ENCODE measurements around the gene C12orf57. TPM values are rescaled to one million over a fixed set of nuclear protein-coding genes. Genes with fewer than 3 reads are reported as not detected.

The C12orf57 gene
- total and polyA plus RNA-seq, 2 of the 13 experiments (the other 11 are each of a cell fraction or from before 2014, with no cell fraction given), result 84.0 to 287 TPM

DNA sequence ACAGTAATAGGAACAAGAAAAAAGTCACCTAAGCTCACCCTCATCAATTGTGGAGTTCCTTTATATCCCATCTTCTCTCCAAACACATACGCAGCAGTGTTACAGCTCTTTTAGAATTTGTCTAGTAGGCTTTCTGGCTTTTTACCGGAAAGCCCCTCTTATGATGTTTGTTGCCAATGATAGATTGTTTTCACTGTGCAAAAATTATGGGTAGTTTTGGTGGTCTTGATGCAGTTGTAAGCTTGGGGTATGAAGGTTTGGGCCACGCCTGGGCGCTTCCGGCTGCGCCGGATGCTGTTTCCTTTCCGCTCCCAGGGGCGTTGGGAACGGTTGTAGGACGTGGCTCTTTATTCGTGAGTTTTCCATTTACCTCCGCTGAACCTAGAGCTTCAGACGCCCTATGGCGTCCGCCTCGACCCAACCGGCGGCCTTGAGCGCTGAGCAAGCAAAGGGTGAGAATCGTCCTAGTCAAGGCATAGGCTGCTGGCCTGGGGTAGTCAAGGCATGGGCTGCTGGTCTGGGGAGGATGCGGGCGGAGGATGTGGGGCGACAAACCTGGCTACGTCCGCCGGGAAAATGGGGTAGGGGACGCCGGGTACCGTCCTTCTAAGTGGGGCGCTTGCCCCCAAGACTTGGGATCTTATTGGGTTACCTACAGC, at the start of gene C12orf57, which contains the start of gene RNU7-1 (continued):
- TF ChIP-seq, protein P1, sequence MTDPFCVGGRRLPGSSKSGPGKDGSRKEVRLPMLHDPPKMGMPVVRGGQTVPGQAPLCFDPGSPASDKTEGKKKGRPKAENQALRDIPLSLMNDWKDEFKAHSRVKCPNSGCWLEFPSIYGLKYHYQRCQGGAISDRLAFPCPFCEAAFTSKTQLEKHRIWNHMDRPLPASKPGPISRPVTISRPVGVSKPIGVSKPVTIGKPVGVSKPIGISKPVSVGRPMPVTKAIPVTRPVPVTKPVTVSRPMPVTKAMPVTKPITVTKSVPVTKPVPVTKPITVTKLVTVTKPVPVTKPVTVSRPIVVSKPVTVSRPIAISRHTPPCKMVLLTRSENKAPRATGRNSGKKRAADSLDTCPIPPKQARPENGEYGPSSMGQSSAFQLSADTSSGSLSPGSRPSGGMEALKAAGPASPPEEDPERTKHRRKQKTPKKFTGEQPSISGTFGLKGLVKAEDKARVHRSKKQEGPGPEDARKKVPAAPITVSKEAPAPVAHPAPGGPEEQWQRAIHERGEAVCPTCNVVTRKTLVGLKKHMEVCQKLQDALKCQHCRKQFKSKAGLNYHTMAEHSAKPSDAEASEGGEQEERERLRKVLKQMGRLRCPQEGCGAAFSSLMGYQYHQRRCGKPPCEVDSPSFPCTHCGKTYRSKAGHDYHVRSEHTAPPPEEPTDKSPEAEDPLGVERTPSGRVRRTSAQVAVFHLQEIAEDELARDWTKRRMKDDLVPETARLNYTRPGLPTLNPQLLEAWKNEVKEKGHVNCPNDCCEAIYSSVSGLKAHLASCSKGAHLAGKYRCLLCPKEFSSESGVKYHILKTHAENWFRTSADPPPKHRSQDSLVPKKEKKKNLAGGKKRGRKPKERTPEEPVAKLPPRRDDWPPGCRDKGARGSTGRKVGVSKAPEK (CRISPR knock-in tag; IDR thresholded peaks at IDR 0.05; ENCODE audit: borderline replicate concordance), result no peak
- TF ChIP-seq ZFP36 (IDR thresholded peaks at IDR 0.05; ENCODE audit: borderline replicate concordance, low read depth, low read length, partially characterized antibody) (no peak), HNRNPLL (IDR thresholded peaks at IDR 0.05; ENCODE audit: low read depth, low read length, poor library complexity, severe bottlenecking) (no peak), TBX3 (IDR thresholded peaks at IDR 0.05; ENCODE audit: borderline replicate concordance) (no peak), ZNF331 (CRISPR knock-in tag; IDR thresholded peaks at IDR 0.05) (peak; percentile 85), ZNF205 (CRISPR knock-in tag; IDR thresholded peaks at IDR 0.05) (peak; percentile 84), NFIC (IDR thresholded peaks at IDR 0.05; ENCODE audit: low read length) (peak; percentile 95), SMARCE1 (IDR thresholded peaks at IDR 0.05; ENCODE audit: borderline replicate concordance) (no peak), MYNN (CRISPR knock-in tag; IDR thresholded peaks at IDR 0.05; ENCODE audit: low read depth) (no peak; the same call in 1 of the 2 replicates), PHF5A (CRISPR knock-in tag; IDR thresholded peaks at IDR 0.05; ENCODE audit: low read depth, unreplicated experiment) (peak; percentile 93), NR1H2 (CRISPR knock-in tag; IDR thresholded peaks at IDR 0.05; ENCODE audit: borderline replicate concordance, low read depth) (no peak), ZNF569 (CRISPR knock-in tag; IDR thresholded peaks at IDR 0.05; ENCODE audit: borderline replicate concordance) (no peak; the same call in 1 of the 2 replicates), PHB2 (IDR thresholded peaks at IDR 0.05; ENCODE audit: partially characterized antibody) (no peak)
- TF ChIP-seq, protein P2, sequence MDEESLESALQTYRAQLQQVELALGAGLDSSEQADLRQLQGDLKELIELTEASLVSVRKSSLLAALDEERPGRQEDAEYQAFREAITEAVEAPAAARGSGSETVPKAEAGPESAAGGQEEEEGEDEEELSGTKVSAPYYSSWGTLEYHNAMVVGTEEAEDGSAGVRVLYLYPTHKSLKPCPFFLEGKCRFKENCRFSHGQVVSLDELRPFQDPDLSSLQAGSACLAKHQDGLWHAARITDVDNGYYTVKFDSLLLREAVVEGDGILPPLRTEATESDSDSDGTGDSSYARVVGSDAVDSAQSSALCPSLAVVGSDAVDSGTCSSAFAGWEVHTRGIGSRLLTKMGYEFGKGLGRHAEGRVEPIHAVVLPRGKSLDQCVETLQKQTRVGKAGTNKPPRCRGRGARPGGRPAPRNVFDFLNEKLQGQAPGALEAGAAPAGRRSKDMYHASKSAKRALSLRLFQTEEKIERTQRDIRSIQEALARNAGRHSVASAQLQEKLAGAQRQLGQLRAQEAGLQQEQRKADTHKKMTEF (CRISPR knock-in tag; IDR thresholded peaks at IDR 0.05), result peak; percentile 92
- TF ChIP-seq, protein P3, sequence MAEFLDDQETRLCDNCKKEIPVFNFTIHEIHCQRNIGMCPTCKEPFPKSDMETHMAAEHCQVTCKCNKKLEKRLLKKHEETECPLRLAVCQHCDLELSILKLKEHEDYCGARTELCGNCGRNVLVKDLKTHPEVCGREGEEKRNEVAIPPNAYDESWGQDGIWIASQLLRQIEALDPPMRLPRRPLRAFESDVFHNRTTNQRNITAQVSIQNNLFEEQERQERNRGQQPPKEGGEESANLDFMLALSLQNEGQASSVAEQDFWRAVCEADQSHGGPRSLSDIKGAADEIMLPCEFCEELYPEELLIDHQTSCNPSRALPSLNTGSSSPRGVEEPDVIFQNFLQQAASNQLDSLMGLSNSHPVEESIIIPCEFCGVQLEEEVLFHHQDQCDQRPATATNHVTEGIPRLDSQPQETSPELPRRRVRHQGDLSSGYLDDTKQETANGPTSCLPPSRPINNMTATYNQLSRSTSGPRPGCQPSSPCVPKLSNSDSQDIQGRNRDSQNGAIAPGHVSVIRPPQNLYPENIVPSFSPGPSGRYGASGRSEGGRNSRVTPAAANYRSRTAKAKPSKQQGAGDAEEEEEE (CRISPR knock-in tag; IDR thresholded peaks at IDR 0.05; ENCODE audit: borderline replicate concordance), result no peak
- TF ChIP-seq, protein P4, sequence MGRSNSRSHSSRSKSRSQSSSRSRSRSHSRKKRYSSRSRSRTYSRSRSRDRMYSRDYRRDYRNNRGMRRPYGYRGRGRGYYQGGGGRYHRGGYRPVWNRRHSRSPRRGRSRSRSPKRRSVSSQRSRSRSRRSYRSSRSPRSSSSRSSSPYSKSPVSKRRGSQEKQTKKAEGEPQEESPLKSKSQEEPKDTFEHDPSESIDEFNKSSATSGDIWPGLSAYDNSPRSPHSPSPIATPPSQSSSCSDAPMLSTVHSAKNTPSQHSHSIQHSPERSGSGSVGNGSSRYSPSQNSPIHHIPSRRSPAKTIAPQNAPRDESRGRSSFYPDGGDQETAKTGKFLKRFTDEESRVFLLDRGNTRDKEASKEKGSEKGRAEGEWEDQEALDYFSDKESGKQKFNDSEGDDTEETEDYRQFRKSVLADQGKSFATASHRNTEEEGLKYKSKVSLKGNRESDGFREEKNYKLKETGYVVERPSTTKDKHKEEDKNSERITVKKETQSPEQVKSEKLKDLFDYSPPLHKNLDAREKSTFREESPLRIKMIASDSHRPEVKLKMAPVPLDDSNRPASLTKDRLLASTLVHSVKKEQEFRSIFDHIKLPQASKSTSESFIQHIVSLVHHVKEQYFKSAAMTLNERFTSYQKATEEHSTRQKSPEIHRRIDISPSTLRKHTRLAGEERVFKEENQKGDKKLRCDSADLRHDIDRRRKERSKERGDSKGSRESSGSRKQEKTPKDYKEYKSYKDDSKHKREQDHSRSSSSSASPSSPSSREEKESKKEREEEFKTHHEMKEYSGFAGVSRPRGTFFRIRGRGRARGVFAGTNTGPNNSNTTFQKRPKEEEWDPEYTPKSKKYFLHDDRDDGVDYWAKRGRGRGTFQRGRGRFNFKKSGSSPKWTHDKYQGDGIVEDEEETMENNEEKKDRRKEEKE (IDR thresholded peaks at IDR 0.05), result no peak
- TF ChIP-seq, protein P5, sequence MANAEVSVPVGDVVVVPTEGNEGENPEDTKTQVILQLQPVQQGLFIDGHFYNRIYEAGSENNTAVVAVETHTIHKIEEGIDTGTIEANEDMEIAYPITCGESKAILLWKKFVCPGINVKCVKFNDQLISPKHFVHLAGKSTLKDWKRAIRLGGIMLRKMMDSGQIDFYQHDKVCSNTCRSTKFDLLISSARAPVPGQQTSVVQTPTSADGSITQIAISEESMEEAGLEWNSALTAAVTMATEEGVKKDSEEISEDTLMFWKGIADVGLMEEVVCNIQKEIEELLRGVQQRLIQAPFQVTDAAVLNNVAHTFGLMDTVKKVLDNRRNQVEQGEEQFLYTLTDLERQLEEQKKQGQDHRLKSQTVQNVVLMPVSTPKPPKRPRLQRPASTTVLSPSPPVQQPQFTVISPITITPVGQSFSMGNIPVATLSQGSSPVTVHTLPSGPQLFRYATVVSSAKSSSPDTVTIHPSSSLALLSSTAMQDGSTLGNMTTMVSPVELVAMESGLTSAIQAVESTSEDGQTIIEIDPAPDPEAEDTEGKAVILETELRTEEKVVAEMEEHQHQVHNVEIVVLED (CRISPR knock-in tag; IDR thresholded peaks at IDR 0.05; ENCODE audit: borderline replicate concordance), result peak; percentile 59; the same call in 1 of the 2 replicates
- TF ChIP-seq, protein P6, sequence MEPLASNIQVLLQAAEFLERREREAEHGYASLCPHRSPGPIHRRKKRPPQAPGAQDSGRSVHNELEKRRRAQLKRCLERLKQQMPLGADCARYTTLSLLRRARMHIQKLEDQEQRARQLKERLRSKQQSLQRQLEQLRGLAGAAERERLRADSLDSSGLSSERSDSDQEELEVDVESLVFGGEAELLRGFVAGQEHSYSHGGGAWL (CRISPR knock-in tag; IDR thresholded peaks at IDR 0.05), result no peak
